Muscle of back (tissue), 11 donors: ENCODE results near the gene IFITM10. TPM values are rescaled to one million over a fixed set of nuclear protein-coding genes. Genes with fewer than 3 reads are reported as not detected.

Experiments
- DNase-seq, 3 donors: peaks; one replicate each; pipeline versions ENCODE4 v3.0.0 to v3.0.0-alpha.2; 2013
- polyA plus RNA-seq, 10 donors: library from polyadenylated mRNA; unstranded; fragments of 120-200 nt; gene quantifications; one replicate each; pipeline ENCODE4 v1.2.1, GENCODE V29; 2013; ENCODE audit not compliant: insufficient read length in 10 of 10

IFITM10 gene
- polyA plus RNA-seq, 10 donors = 0.09 to 0.97 (median 0.21) TPM

GRCh38 chr11:1718326-1718725 lies 32.1 kb downstream of the IFITM10 start:
- no peak for DNase-seq

- DNase-seq = peak in 1 of 3 donors; percentile 9
Measured at GRCh38 chr11:1717745-1718144, 32.6 kb downstream of the IFITM10 start.

GRCh38 chr11:1714908-1715885 lies 35.2 kb downstream of the IFITM10 start:
- DNase-seq = no peak

GRCh38 chr11:1708716-1709115 lies 41.7 kb downstream of the IFITM10 start:
- DNase-seq = no peak

GRCh38 chr11:1707751-1708150 lies 42.6 kb downstream of the IFITM10 start:
- no peak for DNase-seq

GRCh38 chr11:1706634-1707400 lies 43.6 kb downstream of the IFITM10 start:
- DNase-seq = no peak

GRCh38 chr11:1705126-1706052 lies 45.0 kb downstream of the IFITM10 start:
- no peak for DNase-seq

GRCh38 chr11:1703146-1703545 lies 47.2 kb downstream of the IFITM10 start:
- no peak for DNase-seq

GRCh38 chr11:1702506-1702905 lies 47.9 kb downstream of the IFITM10 start:
- DNase-seq = no peak

- DNase-seq = no peak
Measured at GRCh38 chr11:1701091-1701807, 49.1 kb downstream of the IFITM10 start.

GRCh38 chr11:1699771-1700170 lies 50.6 kb downstream of the IFITM10 start:
- DNase-seq = no peak

- DNase-seq = no peak
Measured at GRCh38 chr11:1696608-1697570, 53.5 kb downstream of the IFITM10 start, which contains the start of gene KRTAP5-6. Gene KRTAP5-6, plus strand, starts transcription at chr11:1697195. Its CDS starts 51 bp downstream, at chr11:1697246.

- no peak for DNase-seq
Measured at GRCh38 chr11:1695548-1696108, 54.8 kb downstream of the IFITM10 start.

GRCh38 chr11:1694846-1695547 lies 55.4 kb downstream of the IFITM10 start:
- DNase-seq = no peak

- peak; percentile 68 to 93 (median 86) for DNase-seq
Measured at GRCh38 chr11:1694064-1694845, 56.1 kb downstream of the IFITM10 start.

GRCh38 chr11:1693327-1694063 lies 56.9 kb downstream of the IFITM10 start:
- DNase-seq = peak in 2 of 3 donors; percentile 74 to 90
